Activated CD8-positive, alpha-beta memory T cell treated with anti-CD3 and anti-CD28 coated beads, Interleukin-2, amount 50 U/mL, for 24 hours (primary cell): Measurements from ENCODE around the gene RPL31.

Source experiments
- DNase-seq: peaks from one replicate; pipeline ENCODE4 v3.0.0-alpha.2; 2020; ENCODE audit errors: extremely low read depth

RPL31 gene

DNA sequence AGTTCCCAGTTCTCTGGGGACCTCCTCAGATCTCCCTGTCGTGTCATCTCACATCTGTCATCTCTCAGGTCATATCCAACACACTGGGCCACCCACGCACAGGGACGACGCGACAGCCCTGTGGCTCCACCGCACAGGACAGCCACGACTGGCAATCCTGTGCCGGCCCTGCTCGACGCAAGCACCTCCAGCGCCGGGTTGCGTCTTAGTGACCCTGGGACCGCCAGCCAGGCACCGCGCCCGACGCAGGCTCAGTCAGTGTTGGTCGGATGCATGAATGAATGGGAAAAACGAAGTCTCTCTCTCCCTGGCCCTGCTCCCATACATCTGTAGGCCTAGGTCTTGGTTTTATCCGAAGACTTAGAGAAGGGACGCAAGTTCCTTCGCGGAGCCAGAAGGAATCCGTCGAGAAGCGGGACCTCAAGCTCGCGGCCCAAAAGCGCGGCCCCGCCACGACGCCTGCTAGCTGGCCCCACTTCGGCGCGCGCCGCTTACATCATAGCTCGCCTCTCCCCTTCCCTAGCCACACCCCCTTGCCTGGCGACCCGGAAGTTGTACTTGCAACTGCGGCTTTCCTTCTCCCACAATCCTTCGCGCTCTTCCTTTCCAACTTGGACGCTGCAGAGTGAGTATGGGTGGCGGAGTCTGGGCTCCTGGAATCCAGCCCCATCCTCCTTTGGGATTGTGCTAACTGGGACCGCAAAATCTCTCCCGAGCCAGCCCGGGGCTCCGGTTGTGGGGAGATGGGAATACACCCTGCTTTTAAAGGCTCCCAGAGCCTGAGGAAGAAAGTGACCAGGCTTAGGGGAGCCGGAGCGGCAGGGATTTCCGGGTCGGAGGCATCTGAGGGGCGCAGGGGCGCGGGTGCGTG lies at the start of gene RPL31:
TSS of gene RPL31 (plus strand) at position 599 of the 871 bp plus-strand sequence. CDS start 413 bp downstream, outside the sequence.
- peak; percentile 89 for DNase-seq

DNA sequence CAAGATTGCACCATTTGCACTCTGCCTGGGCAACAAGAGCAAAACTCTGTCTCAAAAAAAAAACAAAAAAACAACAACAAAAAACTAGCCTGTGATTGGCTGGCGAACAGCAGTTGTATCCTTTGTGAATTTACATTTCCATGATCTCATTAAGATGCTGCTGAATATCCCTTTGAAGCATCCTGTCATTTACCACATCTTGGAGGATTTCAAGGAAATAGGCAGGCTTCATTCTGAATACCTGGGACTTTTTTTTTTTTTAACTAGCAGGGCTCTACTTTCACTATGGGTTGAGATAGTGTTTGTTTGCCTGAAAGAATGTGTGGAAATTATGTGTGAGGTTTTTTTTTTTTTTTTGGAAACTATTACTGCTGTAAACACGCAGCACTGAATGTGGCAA lies 49.6 kb upstream of the RPL31 start:
- no peak for DNase-seq

DNA sequence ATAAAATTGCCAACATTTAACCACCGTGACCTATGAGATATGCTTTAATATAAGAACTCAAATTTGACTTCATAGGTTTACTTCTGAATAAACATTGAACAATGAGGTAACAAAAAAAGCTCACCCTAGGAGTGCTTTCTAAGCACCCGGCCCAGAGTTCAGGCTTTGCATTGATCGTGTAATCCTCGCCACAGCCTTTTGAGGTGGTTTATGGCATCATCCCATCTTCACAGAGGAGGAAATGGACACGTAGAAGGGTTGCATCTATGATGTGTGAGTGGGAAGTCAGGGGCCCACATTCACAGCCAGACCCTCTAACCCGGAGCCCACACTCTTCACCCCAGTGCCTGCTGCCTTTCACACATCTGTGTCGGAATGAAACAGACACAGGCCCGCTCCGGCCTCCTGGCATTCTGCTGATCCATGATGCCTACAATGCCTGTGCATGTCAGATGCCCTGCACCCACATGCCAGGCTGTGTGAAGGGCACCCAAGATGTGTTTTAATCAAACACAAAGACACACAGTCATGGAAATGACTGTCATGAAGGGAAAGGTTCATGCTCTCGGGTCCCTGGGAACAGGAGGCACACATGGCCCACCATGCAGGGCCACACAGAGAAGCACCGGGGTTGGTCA lies 48.6 kb upstream of the RPL31 start:
- DNase-seq: no peak

DNA sequence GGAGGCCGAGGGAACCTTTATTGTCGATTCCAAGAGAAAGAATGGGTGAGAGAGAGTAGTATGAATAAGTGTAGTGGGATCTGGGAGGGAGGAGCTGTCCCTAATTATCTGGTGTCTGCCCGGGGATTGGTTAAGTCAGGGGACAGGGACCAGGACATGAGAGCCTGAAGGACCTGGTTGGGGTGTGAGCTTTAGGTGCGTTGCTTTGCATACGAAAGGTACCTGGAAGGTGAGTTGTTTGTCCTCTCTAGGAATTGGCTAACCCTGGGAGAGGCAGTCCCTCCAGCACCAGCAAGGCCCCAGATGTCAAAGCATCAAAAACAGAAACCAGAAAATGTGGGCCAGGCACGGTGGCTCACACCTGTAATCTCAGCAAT lies 48.1 kb upstream of the RPL31 start:
- no peak for DNase-seq

DNA sequence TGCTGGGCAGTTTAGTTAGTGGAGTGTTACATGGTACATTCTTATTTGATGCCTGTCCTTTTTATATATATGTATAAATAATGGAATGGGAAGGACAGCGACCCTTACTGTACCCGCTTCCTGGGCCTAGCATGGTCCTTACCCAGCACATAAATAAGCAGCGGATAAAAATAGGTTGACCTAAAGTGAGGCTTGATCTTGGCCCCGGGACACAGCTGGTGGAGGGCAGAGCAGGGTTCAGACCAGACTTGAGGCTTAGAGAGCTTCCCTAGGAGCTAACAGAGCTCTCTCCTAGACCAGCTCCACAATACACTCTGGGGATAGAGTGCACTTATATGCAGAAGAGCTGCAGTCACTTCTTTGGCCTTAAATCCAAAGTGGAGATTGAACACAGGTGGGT lies 46.9 kb upstream of the RPL31 start:
- no peak for DNase-seq

DNA sequence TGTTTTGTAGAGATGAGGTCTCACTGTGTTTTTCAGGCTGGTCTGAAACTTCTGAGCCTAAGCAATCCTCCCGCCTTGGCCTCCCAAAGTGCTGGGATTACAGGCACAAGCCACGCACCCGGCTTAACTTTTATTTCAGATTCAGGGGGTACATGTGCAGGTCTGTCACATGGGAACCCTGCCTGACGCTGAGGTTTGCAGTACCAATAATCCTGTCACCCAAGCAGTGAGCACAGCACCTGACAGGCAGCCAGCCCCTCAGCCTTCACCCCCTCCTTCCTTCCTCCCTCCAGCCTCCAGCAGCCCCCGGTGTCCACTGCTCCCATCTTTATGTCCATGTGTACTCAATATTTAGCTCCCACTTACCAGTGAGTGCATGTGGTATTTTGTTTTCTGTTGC lies 46.0 kb upstream of the RPL31 start:
- no peak for DNase-seq

DNA sequence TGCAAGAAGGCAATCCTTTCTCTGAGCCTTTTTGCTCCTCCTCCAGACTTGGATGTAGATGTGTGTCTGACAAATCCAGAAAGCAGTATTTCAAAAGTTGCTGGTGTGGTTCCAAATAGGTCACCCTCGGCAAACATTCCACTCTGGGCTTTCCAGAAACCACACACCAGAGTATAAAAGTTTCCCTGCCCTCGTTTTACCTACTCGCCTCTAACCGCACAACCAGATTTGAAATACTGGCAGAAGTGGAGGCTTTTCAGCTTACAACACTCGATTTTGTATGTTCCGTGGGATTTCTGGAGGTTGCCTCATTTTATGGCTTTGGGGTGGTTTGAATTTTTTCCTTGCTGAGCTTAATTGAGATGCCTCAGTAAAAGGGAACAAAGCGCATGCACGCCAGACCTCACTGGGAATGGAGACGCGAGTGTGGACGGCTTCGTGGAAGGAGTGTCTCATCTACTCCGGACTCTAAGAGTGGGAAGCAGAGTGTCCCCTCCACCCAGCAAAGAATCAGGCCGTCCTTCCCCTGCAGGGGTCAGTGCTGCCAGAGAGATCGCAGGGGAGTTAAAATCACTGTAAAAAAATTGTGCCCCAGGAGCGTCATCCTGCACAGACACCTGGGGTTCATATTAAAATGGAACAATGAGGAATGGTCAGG lies 44.0 kb upstream of the RPL31 start:
- no peak for DNase-seq

DNA sequence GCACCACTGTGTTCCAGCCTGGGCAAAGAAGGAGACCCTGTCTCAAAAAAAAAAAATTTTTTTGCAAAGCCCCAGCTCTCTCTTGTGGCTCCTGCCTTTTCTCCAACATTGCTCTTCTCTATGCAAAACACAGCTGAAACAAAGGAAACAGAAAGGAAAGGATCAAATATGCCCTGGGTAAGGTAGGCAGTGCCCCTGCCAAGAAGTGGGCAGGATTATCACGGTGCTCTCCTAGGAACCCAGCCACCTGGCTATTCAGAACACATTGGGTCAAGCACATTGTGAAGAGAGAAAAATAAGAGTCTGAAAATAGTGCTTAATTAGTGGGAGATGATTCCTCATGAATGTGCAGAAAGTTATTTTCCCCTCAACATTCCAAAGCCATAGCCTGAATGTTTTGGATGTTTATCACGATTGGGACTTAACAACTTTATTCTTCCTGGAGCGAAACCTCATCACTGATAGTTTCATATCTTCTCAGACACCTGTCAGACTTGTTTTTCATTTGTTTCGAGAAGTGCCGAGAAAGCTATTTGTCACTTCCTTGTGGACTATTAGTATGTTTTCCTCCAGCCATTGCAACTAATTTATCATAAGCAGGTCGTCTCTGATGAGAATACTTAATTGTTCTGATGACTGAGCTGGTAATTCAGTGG lies 42.7 kb upstream of the RPL31 start:
- DNase-seq: no peak

DNA sequence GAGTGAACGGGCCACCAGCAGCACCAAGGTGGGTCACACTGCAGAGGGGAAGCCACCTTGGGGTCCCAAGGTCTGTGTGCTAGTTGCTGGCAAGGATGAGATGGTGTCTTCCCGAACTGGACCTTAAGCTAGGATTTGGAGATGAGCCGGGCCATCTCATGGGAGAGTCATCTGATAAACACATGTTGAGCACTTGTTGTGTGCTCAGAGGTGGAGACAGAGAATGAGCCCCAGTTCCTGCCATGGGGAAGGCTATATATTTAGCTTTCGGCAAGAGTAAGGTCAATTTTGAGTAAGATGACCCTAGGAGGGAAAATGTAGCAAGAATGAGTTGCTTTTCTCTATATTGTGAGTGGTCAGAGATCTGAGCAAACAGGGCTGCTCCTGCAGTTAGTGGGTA lies 41.4 kb upstream of the RPL31 start:
- no peak for DNase-seq

DNA sequence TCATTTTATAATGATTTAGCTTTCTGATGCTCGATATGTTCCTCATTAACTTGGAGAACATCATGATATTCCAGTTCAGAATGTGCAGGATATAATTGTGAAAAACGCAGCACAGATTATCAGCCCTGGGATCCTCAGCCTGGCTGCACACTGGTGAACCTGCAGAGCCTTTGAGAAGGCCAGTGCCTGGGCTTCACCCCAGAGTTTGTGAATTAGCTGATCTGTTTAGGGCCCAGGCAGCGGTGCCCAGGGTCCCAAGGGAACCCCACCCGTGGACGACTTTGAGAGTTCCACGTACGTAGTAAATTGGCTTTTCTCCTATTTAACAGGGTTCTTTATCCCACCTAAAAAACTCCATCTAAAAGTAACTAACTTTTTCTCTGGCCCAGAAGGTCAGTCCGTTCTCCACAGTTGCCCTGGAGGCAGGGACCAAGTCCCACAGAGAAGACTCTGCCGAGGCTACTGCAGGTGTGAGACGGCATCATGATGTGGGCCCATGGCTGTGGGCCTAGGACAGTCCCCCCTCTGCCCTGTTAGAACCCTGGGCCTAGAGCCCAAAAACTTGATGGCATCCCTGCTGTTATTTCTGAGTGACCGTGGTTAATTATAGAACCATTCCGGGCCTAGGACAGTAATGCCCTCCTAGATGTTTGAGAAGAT lies 39.6 kb upstream of the RPL31 start:
- no peak for DNase-seq

DNA sequence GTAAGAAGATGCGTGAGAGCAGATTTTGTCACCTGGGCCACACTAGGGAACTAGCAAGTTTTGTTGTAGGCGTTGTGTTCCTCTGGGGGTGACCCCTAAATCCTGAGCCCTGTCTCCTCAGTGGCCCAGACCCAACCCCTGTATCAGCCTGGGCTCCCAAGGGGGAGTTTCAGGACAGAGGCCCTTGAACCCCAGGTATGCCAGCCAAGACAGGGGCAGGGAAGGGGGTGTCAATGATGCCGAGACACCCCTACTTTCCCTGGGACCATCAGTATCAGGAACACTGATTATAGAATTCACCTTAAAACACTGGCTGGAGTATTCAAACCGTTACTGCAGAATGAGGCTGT lies 39.1 kb upstream of the RPL31 start:
- no peak for DNase-seq

DNA sequence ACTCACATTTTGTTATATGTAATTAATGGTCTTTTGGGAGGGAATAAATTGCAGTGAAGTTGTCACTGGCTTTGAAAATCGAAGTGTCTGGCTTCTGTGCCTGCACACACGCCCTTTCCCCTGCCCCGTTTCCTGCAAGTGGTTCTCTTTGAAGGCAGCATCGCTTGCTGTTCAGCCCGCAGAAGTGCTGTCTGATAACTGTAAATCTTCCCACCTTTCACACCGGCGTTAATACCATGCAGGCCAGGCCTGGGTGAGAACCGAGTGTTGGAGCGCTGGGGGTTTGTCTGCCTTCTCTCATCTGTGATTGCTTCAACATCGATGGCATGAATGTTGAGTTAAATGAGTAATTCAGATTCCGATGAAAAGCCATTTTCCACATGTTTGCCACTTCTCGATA lies 37.9 kb upstream of the RPL31 start:
- no peak for DNase-seq

DNA sequence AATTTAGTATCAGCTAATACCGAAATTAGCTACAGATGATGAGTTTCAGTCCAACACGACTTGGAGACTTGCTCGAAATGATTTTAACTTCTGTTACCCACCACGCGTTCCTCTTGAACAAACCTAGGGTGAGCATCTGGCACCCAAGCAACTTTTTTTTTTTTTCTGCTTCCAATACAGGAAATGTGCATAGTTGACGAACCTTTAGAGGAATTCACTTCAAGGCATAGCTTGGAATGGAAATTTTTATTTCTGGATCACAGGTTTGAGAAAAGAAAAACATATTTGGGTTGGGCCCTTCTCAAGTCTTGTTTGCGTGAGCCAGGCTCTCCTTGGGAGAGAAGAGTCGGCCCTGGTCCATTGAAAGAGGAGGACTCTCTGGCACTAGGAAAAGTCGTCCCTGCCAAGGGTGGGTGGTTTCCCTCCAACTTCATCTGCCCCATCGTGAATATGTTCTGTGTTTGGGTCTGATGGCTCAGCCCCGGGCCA lies 37.4 kb upstream of the RPL31 start:
- DNase-seq: no peak

DNA sequence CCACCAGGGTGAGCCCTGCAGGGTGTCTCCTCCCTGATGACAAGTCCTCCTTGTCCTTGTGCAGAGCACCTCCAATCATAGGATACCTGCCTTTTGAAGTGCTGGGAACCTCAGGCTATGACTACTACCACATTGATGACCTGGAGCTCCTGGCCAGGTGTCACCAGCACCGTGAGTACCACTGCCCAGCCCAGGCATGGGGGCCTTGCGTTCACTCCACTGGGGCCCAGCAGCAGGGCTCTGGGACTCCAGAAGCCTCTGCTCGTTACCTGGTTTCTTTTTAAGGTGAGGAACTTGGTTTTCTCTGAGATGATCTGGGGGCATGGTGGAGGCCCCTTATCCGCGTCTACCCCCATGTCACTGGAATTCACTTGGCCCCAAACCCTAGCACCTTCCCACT lies 36.5 kb upstream of the RPL31 start:
- no peak for DNase-seq

DNA sequence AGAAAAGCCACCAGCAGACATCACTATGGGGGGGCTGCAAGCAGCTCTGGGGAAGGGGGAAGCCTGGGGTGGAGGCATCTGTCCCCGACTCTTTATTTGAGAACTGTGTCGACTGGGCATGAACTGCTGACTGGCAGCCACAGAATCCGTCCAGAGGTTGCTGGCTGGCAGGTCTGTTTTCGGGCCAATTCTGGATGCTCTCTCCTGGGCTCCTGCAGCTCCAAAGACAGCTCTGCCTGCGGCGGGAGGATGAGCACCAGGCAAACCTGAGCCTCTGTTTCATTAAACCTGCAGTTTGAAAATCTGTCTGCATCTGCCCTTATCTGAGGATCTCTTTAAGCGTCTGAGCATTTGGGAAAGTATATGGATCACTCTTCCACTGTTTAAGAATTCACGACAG lies 34.4 kb upstream of the RPL31 start:
- DNase-seq: no peak

DNA sequence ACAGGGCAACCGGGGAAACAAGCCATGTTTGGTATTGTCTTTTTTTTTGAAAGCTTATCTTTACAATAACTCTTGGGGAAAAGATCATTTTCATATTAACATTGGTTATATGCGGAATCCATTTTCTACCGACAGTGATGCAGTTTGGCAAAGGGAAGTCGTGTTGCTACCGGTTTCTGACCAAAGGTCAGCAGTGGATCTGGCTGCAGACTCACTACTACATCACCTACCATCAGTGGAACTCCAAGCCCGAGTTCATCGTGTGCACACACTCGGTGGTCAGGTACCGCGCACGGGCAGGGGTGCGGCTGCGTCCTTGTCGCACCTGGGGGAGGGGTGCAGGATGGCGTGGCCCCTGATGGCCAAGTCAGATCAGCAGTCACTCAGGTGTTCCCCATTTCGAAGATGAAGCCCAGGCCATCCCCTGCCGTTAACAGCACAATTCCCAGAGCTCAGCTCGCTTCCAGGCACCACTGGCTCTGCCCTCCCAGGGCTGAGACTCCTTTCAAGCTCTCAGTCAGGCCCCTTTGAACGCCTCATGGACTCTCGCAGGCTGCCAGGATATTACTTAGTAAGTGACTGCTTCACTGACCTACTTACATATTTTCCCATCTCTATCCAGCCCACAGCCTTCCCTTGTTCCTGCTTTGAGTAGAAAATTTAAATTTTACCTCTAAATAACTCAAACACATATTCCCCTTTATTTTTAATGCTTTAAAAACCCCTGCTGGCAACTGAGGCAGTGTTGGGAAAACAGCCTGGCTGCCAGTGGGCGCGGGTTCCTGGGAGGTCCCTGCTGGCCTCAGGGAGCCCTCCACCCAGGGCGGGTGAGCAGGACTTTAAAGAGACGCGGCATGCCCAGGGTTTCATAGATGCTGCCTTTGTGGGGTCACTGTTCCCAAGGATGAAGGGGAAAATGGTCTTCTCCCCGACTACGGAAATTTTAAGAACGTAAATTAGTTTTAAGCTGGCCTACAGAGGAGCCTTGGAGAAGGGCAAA lies 33.6 kb upstream of the RPL31 start:
- DNase-seq: no peak

DNA sequence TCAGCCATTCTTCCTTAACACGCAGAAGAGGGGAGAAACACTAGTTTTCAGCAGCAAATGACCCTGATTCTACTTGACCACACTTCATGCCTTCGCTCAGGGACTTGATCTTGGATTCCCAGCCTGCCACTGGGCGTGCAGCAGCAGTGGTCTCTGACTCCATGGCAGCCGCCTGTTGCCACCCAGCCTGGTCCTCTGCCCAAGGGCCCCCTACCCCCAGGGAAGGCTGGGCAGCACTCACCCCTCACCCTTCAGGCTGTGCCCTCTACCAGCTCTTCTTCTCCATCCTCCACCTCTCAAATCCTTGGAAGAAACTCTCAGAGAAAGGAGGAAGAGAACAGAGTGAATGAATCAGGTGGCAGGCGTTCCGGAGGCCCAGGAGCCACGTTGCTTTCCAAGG lies 32.1 kb upstream of the RPL31 start:
- DNase-seq: no peak

DNA sequence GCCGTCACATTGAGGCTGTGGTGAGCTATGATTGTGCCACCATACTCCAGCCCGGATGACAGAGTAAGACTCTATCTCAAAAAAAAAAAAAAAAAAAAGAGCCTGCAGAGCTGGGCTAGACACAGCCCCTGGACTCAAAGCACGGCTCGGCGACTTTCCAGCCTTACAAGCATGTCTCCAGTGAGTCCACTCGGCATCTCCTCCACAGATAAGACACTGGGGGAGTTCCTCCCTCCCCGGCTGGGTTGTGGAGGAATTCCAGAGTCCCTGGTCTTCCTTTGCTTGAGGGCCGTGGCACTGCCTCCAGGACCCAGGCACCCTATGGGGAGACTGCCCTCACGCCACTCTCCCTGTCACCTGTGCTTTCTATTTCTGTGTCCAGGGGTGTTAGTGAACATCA lies 30.9 kb upstream of the RPL31 start:
- no peak for DNase-seq

DNA sequence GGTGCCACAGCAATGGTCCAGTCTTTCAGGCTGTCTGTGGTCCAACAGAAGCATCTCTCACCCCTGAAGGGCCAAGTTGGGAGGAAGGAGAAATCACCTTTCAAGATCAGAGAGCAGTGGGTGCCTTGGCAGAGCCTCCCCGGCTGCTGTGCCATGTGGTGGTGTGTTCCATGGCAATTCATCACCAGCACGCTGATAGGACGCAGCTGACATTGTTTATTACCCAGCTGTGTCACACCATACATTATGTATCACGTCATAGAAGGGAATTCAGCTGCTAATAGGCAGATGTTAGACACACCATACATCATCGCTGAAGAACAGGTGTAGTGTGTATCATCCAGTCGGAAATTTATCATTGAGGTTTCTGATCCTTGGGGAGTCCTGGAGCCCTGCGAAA lies 29.6 kb upstream of the RPL31 start:
- DNase-seq: no peak

DNA sequence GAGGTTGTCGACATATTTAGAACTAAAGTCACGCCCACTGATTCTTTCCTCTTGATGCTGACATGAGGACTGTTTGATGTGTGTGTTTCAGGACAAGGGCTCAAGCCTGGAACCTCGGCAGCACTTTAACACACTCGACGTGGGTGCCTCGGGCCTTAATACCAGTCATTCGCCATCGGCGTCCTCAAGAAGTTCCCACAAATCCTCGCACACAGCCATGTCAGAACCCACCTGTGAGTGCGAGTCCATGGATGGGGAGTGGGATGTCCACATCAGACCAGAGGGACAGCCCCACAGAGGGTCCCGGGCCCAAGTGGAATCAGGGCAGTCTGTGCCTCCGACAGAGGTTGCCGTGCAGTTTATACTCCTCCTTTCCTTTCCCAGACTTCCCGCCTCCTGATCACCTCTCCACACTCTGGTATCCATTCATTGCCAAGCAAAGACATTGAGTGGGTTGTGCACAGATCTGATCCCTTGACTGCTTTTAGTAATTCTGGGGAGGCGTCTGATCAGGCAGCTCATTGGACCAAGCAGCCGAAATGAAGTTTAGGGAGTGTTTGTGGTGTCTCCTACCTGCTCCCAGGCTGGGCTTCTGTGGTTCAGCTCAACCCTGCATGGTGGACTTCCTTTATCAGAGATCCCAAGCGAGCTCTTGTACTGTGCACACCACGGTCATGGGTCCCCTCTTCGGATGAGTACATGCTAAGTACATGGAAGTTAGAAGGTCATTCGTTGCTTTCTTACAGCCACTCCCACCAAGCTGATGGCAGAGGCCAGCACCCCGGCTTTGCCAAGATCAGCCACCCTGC lies 27.2 kb upstream of the RPL31 start:
- no peak for DNase-seq
